KMS-11 (cell line): ENCODE data around the gene SASH1.

ENCODE experiments used
- H2AFZ ChIP-seq: fragments of 200-600 bp; sonication (generic); 2 replicates; pipeline ENCODE4 v1.6.1; 2016; ENCODE audit warnings: antibody characterized with exemption, mixed run types, low read depth
- H3K27ac ChIP-seq: fragments of 200-600 bp; sonication (generic); 2 replicates; pipeline ENCODE4 v1.6.1; 2016; ENCODE audit warnings: mild to moderate bottlenecking, mixed run types
- H3K27me3 ChIP-seq: fragments of 200-600 bp; sonication (generic); 2 replicates; pipeline ENCODE4 v1.6.1; 2017; ENCODE audit warnings: mild to moderate bottlenecking, low read depth, mixed run types, moderate library complexity; ENCODE audit not compliant: insufficient read depth
- H3K36me3 ChIP-seq: fragments of 200-600 bp; sonication (generic); 2 replicates; pipeline ENCODE4 v1.6.1; 2017; ENCODE audit warnings: mild to moderate bottlenecking, mixed run types; ENCODE audit not compliant: insufficient read depth
- H3K4me1 ChIP-seq: fragments of 200-600 bp; sonication (generic); 2 replicates; pipeline ENCODE4 v1.6.1; 2016; ENCODE audit warnings: mild to moderate bottlenecking, low read depth, mixed run types; ENCODE audit not compliant: poor library complexity, severe bottlenecking
- H3K4me2 ChIP-seq: fragments of 200-600 bp; sonication (generic); 2 replicates; pipeline ENCODE4 v1.7.0; 2016; ENCODE audit warnings: mild to moderate bottlenecking, mixed run types
- H3K4me3 ChIP-seq: fragments of 200-600 bp; sonication (generic); IDR thresholded peaks from 2 replicates; pipeline ENCODE4 v1.6.1; 2017; ENCODE audit warnings: low read depth, low read length, mixed read lengths; ENCODE audit not compliant: insufficient read depth
- H3K79me2 ChIP-seq: fragments of 200-600 bp; sonication (generic); 2 replicates; pipeline ENCODE4 v1.6.1; 2016; ENCODE audit warnings: low read depth, mixed run types; ENCODE audit not compliant: insufficient read depth
- H3K9ac ChIP-seq: fragments of 200-600 bp; sonication (generic); 2 replicates; pipeline ENCODE4 v1.6.1; 2016; ENCODE audit warnings: mild to moderate bottlenecking, mixed run types
- H4K20me1 ChIP-seq: fragments of 200-600 bp; sonication (generic); 2 replicates; pipeline ENCODE4 v1.6.1; 2016; ENCODE audit warnings: mild to moderate bottlenecking, mixed run types; ENCODE audit not compliant: insufficient read depth
- CTCF ChIP-seq: fragments of 200-600 bp; sonication (generic); conservative IDR thresholded peaks from 2 replicates; pipeline ENCODE4 v1.6.1; 2017; ENCODE audit warnings: low read depth, mild to moderate bottlenecking, antibody characterized with exemption, low read length, moderate library complexity, mixed read lengths

The SASH1 gene

GRCh38 chr6:148533309-148534107 lies 190.9 kb downstream of the SASH1 start:
- no peak for TF ChIP-seq CTCF
- no peaks in the 10 kb centered on the region for H3K36me3 ChIP-seq

GRCh38 chr6:148534871-148535270 lies 192.2 kb downstream of the SASH1 start:
- Histone ChIP-seq H3K4me3 (no peak overlapping the region), H3K36me3 (no peaks in the 10 kb centered on the region), H2AFZ (no peak overlapping the region), H3K27me3 (peaks cover 3% of the 10 kb centered on the region; the same call in 1 of the 2 replicates), H3K9ac (no peak overlapping the region), H3K79me2 (no peaks in the 10 kb centered on the region), H4K20me1 (no peaks in the 10 kb centered on the region), H3K4me1 (peaks cover 29% of the 10 kb centered on the region), H3K27ac (no peak overlapping the region), H3K4me2 (no peak overlapping the region)
- TF ChIP-seq CTCF: no peak

More at GRCh38 chr6:148533309-148534107, 190.9 kb downstream of the SASH1 start:
- H2AFZ ChIP-seq: no peak overlapping the region
- H3K27ac ChIP-seq: no peak overlapping the region
- H4K20me1 ChIP-seq: no peaks in the 10 kb centered on the region
- H3K27me3 ChIP-seq: peaks cover 3% of the 10 kb centered on the region; the same call in 1 of the 2 replicates
- no peak overlapping the region for H3K4me2 ChIP-seq
- no peak overlapping the region for H3K4me3 ChIP-seq
- H3K79me2 ChIP-seq: no peaks in the 10 kb centered on the region
- H3K9ac ChIP-seq: no peak overlapping the region
- H3K4me1 ChIP-seq: peaks cover 21% of the 10 kb centered on the region

- no peak overlapping the region for H3K27ac ChIP-seq
- no peak overlapping the region for H2AFZ ChIP-seq
- no peaks in the 10 kb centered on the region for H4K20me1 ChIP-seq
- H3K4me1 ChIP-seq: peaks cover 24% of the 10 kb centered on the region
- peaks cover 3% of the 10 kb centered on the region; the same call in 1 of the 2 replicates for H3K27me3 ChIP-seq
- no peak overlapping the region for H3K4me2 ChIP-seq
- no peaks in the 10 kb centered on the region for H3K36me3 ChIP-seq
- no peaks in the 10 kb centered on the region for H3K79me2 ChIP-seq
- no peak overlapping the region for H3K4me3 ChIP-seq
- TF ChIP-seq CTCF: no peak
- H3K9ac ChIP-seq: no peak overlapping the region
Measured at GRCh38 chr6:148535381-148535780, 192.7 kb downstream of the SASH1 start.

- TF ChIP-seq CTCF: no peak
- Histone ChIP-seq H3K79me2 (no peaks in the 10 kb centered on the region), H3K4me2 (no peak overlapping the region), H3K9ac (no peak overlapping the region), H3K27ac (no peak overlapping the region), H4K20me1 (no peaks in the 10 kb centered on the region), H3K4me1 (peaks cover 20% of the 10 kb centered on the region), H3K4me3 (no peak overlapping the region), H3K36me3 (no peaks in the 10 kb centered on the region), H2AFZ (no peak overlapping the region), H3K27me3 (peaks cover 3% of the 10 kb centered on the region; the same call in 1 of the 2 replicates)
Measured at GRCh38 chr6:148535976-148536375, 193.3 kb downstream of the SASH1 start.
